ENCODE measurements around the gene MAPKAPK3.

The MAPKAPK3 gene

GRCh38 chr3:50624634-50625033, 7.7 kb downstream of the MAPKAPK3 start:
- Mint-ChIP-seq H3K9me3 (no peaks in the 10 kb centered on the region), H3K36me3 (ENCODE audit: low read depth) (peaks cover 57% of the 10 kb centered on the region), H3K4me1 (ENCODE audit: low read depth) (peaks cover 94% of the 10 kb centered on the region), H3K27ac (peak overlapping the region; percentile 92), H3K27me3 (no peaks in the 10 kb centered on the region), H3K4me3 (peak overlapping the region; percentile 77)

GRCh38 chr3:50625231-50626182, 8.6 kb downstream of the MAPKAPK3 start:
- Mint-ChIP-seq H3K27ac (peak overlapping the region; percentile 92), H3K9me3 (no peaks in the 10 kb centered on the region)

GRCh38 chr3:50626401-50626800, 9.4 kb downstream of the MAPKAPK3 start:
- Mint-ChIP-seq H3K9me3 (no peaks in the 10 kb centered on the region), H3K36me3 (ENCODE audit: low read depth) (peaks cover 58% of the 10 kb centered on the region), H3K4me1 (ENCODE audit: low read depth) (peaks cover 96% of the 10 kb centered on the region), H3K27me3 (no peaks in the 10 kb centered on the region), H3K27ac (peak overlapping the region; percentile 49), H3K4me3 (no peak overlapping the region)

More at GRCh38 chr3:50625231-50626182, 8.6 kb downstream of the MAPKAPK3 start:
- no peaks in the 10 kb centered on the region for H3K27me3 Mint-ChIP-seq
- no peak overlapping the region for H3K4me3 Mint-ChIP-seq
- H3K36me3 Mint-ChIP-seq (ENCODE audit: low read depth) = peaks cover 57% of the 10 kb centered on the region
- H3K4me1 Mint-ChIP-seq (ENCODE audit: low read depth) = peaks cover 94% of the 10 kb centered on the region

GRCh38 chr3:50627407-50628051, 10.6 kb downstream of the MAPKAPK3 start:
- H3K4me1 Mint-ChIP-seq (ENCODE audit: low read depth) = peaks cover 98% of the 10 kb centered on the region
- peak overlapping the region; percentile 67 for H3K27ac Mint-ChIP-seq
- no peaks in the 10 kb centered on the region for H3K9me3 Mint-ChIP-seq
- H3K27me3 Mint-ChIP-seq = no peaks in the 10 kb centered on the region
- peak overlapping the region; percentile 9 for H3K4me3 Mint-ChIP-seq
- peaks cover 60% of the 10 kb centered on the region for H3K36me3 Mint-ChIP-seq (ENCODE audit: low read depth)

GRCh38 chr3:50628601-50629000, 11.7 kb downstream of the MAPKAPK3 start:
- Mint-ChIP-seq H3K4me3 (no peak overlapping the region), H3K27ac (peak overlapping the region; percentile 41)

GRCh38 chr3:50630394-50630793, 13.4 kb downstream of the MAPKAPK3 start:
- Mint-ChIP-seq H3K9me3 (no peaks in the 10 kb centered on the region), H3K4me3 (no peak overlapping the region), H3K27me3 (no peaks in the 10 kb centered on the region), H3K36me3 (ENCODE audit: low read depth) (peaks cover 51% of the 10 kb centered on the region), H3K4me1 (ENCODE audit: low read depth) (peaks cover 94% of the 10 kb centered on the region), H3K27ac (no peak overlapping the region)

More at GRCh38 chr3:50628601-50629000, 11.7 kb downstream of the MAPKAPK3 start:
- Mint-ChIP-seq H3K36me3 (ENCODE audit: low read depth) (peaks cover 61% of the 10 kb centered on the region), H3K9me3 (no peaks in the 10 kb centered on the region), H3K27me3 (no peaks in the 10 kb centered on the region), H3K4me1 (ENCODE audit: low read depth) (peaks cover 98% of the 10 kb centered on the region)

- Mint-ChIP-seq H3K9me3 (no peaks in the 10 kb centered on the region), H3K4me1 (ENCODE audit: low read depth) (peaks cover 90% of the 10 kb centered on the region), H3K27ac (peak overlapping the region; percentile 26), H3K4me3 (no peak overlapping the region), H3K27me3 (no peaks in the 10 kb centered on the region), H3K36me3 (ENCODE audit: low read depth) (peaks cover 48% of the 10 kb centered on the region)
These were observed 13.9 kb downstream of the MAPKAPK3 start for GRCh38 chr3:50630877-50631276.

GRCh38 chr3:50632450-50632849, 15.5 kb downstream of the MAPKAPK3 start:
- Mint-ChIP-seq H3K4me3 (peak overlapping the region; percentile 25), H3K9me3 (no peaks in the 10 kb centered on the region), H3K4me1 (ENCODE audit: low read depth) (peaks cover 92% of the 10 kb centered on the region), H3K27ac (peak overlapping the region; percentile 66), H3K36me3 (ENCODE audit: low read depth) (peaks cover 47% of the 10 kb centered on the region), H3K27me3 (no peaks in the 10 kb centered on the region)

GRCh38 chr3:50633230-50633790, 16.4 kb downstream of the MAPKAPK3 start:
- Mint-ChIP-seq H3K4me1 (ENCODE audit: low read depth) (peaks cover 92% of the 10 kb centered on the region), H3K4me3 (no peak overlapping the region), H3K9me3 (no peaks in the 10 kb centered on the region), H3K36me3 (ENCODE audit: low read depth) (peaks cover 45% of the 10 kb centered on the region), H3K27ac (peak overlapping the region; percentile 71), H3K27me3 (no peaks in the 10 kb centered on the region)

- H3K9me3 Mint-ChIP-seq = no peaks in the 10 kb centered on the region
- peaks cover 38% of the 10 kb centered on the region for H3K36me3 Mint-ChIP-seq (ENCODE audit: low read depth)
- H3K27ac Mint-ChIP-seq = peak overlapping the region; percentile 62
- H3K4me1 Mint-ChIP-seq (ENCODE audit: low read depth) = peaks cover 90% of the 10 kb centered on the region
- no peak overlapping the region for H3K4me3 Mint-ChIP-seq
- no peaks in the 10 kb centered on the region for H3K27me3 Mint-ChIP-seq
These were observed 18.1 kb downstream of the MAPKAPK3 start for GRCh38 chr3:50635066-50635465.

GRCh38 chr3:50637011-50637410, 20.1 kb downstream of the MAPKAPK3 start:
- no peaks in the 10 kb centered on the region for H3K9me3 Mint-ChIP-seq
- H3K4me1 Mint-ChIP-seq (ENCODE audit: low read depth) = peaks cover 73% of the 10 kb centered on the region
- peaks cover 43% of the 10 kb centered on the region for H3K36me3 Mint-ChIP-seq (ENCODE audit: low read depth)
- H3K27ac Mint-ChIP-seq = peak overlapping the region; percentile 80
- H3K4me3 Mint-ChIP-seq = no peak overlapping the region
- H3K27me3 Mint-ChIP-seq = no peaks in the 10 kb centered on the region

GRCh38 chr3:50637945-50638344, 21.0 kb downstream of the MAPKAPK3 start:
- H3K4me1 Mint-ChIP-seq (ENCODE audit: low read depth) = peaks cover 64% of the 10 kb centered on the region

GRCh38 chr3:50639055-50639494, 22.1 kb downstream of the MAPKAPK3 start:
- Mint-ChIP-seq H3K36me3 (ENCODE audit: low read depth) (peaks cover 49% of the 10 kb centered on the region), H3K27ac (peak overlapping the region; percentile 13), H3K27me3 (no peaks in the 10 kb centered on the region)

More at GRCh38 chr3:50637945-50638344, 21.0 kb downstream of the MAPKAPK3 start:
- Mint-ChIP-seq H3K4me3 (no peak overlapping the region), H3K27me3 (no peaks in the 10 kb centered on the region), H3K9me3 (no peaks in the 10 kb centered on the region), H3K36me3 (ENCODE audit: low read depth) (peaks cover 42% of the 10 kb centered on the region), H3K27ac (peak overlapping the region; percentile 80)

GRCh38 chr3:50642382-50642781, 25.4 kb downstream of the MAPKAPK3 start:
- H3K27me3 Mint-ChIP-seq = no peaks in the 10 kb centered on the region
- H3K4me3 Mint-ChIP-seq = no peak overlapping the region
- H3K27ac Mint-ChIP-seq = no peak overlapping the region
- peaks cover 56% of the 10 kb centered on the region for H3K36me3 Mint-ChIP-seq (ENCODE audit: low read depth)
- H3K9me3 Mint-ChIP-seq = no peaks in the 10 kb centered on the region
- H3K4me1 Mint-ChIP-seq (ENCODE audit: low read depth) = peaks cover 28% of the 10 kb centered on the region

More at GRCh38 chr3:50639055-50639494, 22.1 kb downstream of the MAPKAPK3 start:
- Mint-ChIP-seq H3K9me3 (no peaks in the 10 kb centered on the region), H3K4me1 (ENCODE audit: low read depth) (peaks cover 53% of the 10 kb centered on the region), H3K4me3 (no peak overlapping the region)

GRCh38 chr3:50644561-50644960, 27.6 kb downstream of the MAPKAPK3 start:
- H3K27me3 Mint-ChIP-seq = no peaks in the 10 kb centered on the region
- no peaks in the 10 kb centered on the region for H3K9me3 Mint-ChIP-seq
- no peak overlapping the region for H3K4me3 Mint-ChIP-seq
- H3K27ac Mint-ChIP-seq = no peak overlapping the region
- H3K36me3 Mint-ChIP-seq (ENCODE audit: low read depth) = peaks cover 62% of the 10 kb centered on the region
- H3K4me1 Mint-ChIP-seq (ENCODE audit: low read depth) = peaks cover 7% of the 10 kb centered on the region
